ENCODE measurements around the gene CTTNBP2.

The CTTNBP2 gene

GRCh38 chr7:117901089-117901797 lies 28.0 kb upstream of the CTTNBP2 start:
- H3K4me3 ChIP-seq (ENCODE audit: low read depth, low read length), result no peak overlapping the region
- TF ChIP-seq CTCF (IDR thresholded peaks at IDR 0.05; ENCODE audit: low read depth, low read length), result no peak

- TF ChIP-seq CTCF (IDR thresholded peaks at IDR 0.05; ENCODE audit: low read depth, low read length), result no peak
These were observed 23.1 kb upstream of the CTTNBP2 start for GRCh38 chr7:117896339-117896738.

GRCh38 chr7:117895276-117895675 lies 22.0 kb upstream of the CTTNBP2 start:
- no peak for TF ChIP-seq CTCF (IDR thresholded peaks at IDR 0.05; ENCODE audit: low read depth, low read length)
- no peak overlapping the region for H3K4me3 ChIP-seq (ENCODE audit: low read depth, low read length)

More at GRCh38 chr7:117896339-117896738, 23.1 kb upstream of the CTTNBP2 start:
- H3K4me3 ChIP-seq (ENCODE audit: low read depth, low read length), result no peak overlapping the region

GRCh38 chr7:117894037-117894436 lies 20.8 kb upstream of the CTTNBP2 start:
- H3K4me3 ChIP-seq (ENCODE audit: low read depth, low read length), result no peak overlapping the region
- no peak for TF ChIP-seq CTCF (IDR thresholded peaks at IDR 0.05; ENCODE audit: low read depth, low read length)

- TF ChIP-seq CTCF (IDR thresholded peaks at IDR 0.05; ENCODE audit: low read depth, low read length), result no peak
- no peak overlapping the region for H3K4me3 ChIP-seq (ENCODE audit: low read depth, low read length)
These were observed 19.6 kb upstream of the CTTNBP2 start for GRCh38 chr7:117892821-117893220.

- no peak for TF ChIP-seq CTCF (IDR thresholded peaks at IDR 0.05; ENCODE audit: low read depth, low read length)
These were observed 16.4 kb upstream of the CTTNBP2 start for GRCh38 chr7:117889611-117890010.

GRCh38 chr7:117888627-117889026 lies 15.4 kb upstream of the CTTNBP2 start:
- no peak for TF ChIP-seq CTCF (IDR thresholded peaks at IDR 0.05; ENCODE audit: low read depth, low read length)
- no peak overlapping the region for H3K4me3 ChIP-seq (ENCODE audit: low read depth, low read length)

More at GRCh38 chr7:117889611-117890010, 16.4 kb upstream of the CTTNBP2 start:
- no peak overlapping the region for H3K4me3 ChIP-seq (ENCODE audit: low read depth, low read length)
